OCI-LY3 (cell line): ENCODE measurements around the gene ABO.

Experiments used
- H2AFZ ChIP-seq: fragments of 200-600, 300-600 bp; shearing (Covaris generic); 2 replicates; pipeline ENCODE4 v1.6.0; 2014; ENCODE audit warnings: antibody characterized with exemption, low read depth, low read length
- H3K27ac ChIP-seq: fragments of 200-600, 300-600 bp; sonication (generic); 2 replicates; pipeline ENCODE4 v1.5.1; 2014; ENCODE audit warnings: mild to moderate bottlenecking, low read length, moderate library complexity, mixed read lengths
- H3K27me3 ChIP-seq: fragments of 200-600, 300-600 bp; sonication (generic); 2 replicates; pipeline ENCODE4 v1.6.1; 2014; ENCODE audit warnings: low read depth, low read length, mixed read lengths
- H3K36me3 ChIP-seq: fragments of 200-600, 300-600 bp; sonication (generic); replicated peaks from 2 replicates; pipeline ENCODE3; 2014; ENCODE audit warnings: low read depth, low read length, mixed read lengths
- H3K4me1 ChIP-seq: fragments of 300-600, 200-600 bp; sonication (generic); 2 replicates; pipeline ENCODE4 v1.6.1; 2014; ENCODE audit warnings: low read length, mixed read lengths
- H3K4me2 ChIP-seq: fragments of 200-600, 300-600 bp; sonication (generic); 2 replicates; pipeline ENCODE4 v1.6.1; 2014; ENCODE audit warnings: low read length, mixed read lengths
- H3K4me3 ChIP-seq: fragments of 300-600, 200-600 bp; sonication (generic); 2 replicates; pipeline ENCODE4 v1.5.1; 2014; ENCODE audit warnings: antibody characterized with exemption, mild to moderate bottlenecking, low read length, moderate library complexity
- H3K79me2 ChIP-seq: fragments of 300-600, 200-600 bp; shearing (Covaris generic); 2 replicates; pipeline ENCODE4 v1.6.1; 2014; ENCODE audit warnings: mild to moderate bottlenecking, low read length, mixed read lengths
- H3K9ac ChIP-seq: fragments of 300-600, 200-600 bp; shearing (Covaris generic); 2 replicates; pipeline ENCODE4 v1.6.0; 2014; ENCODE audit warnings: mild to moderate bottlenecking, low read length, moderate library complexity
- H3K9me3 ChIP-seq: fragments of 200-600, 300-600 bp; shearing (Covaris generic); 2 replicates; pipeline ENCODE4 v1.6.1; 2014; ENCODE audit warnings: low read length, mixed read lengths; ENCODE audit not compliant: insufficient read depth
- H4K20me1 ChIP-seq: fragments of 200-600, 300-600 bp; sonication (generic); 2 replicates; pipeline ENCODE4 v1.6.1; 2016; ENCODE audit warnings: low read length, mixed read lengths; ENCODE audit not compliant: insufficient read depth
- EZH2phosphoT487 ChIP-seq: fragments of 200-600 bp; shearing (Covaris generic); IDR thresholded peaks from 2 replicates; pipeline ENCODE4 v1.6.1; 2018; ENCODE audit warnings: antibody characterized with exemption, mixed run types, low read depth
- TF ChIP-seq, protein P1 (sequence below): fragments of 200-600, 300-600 bp; sonication (generic); IDR thresholded peaks from 2 replicates; pipeline ENCODE4 v1.5.1; 2014; ENCODE audit warnings: antibody characterized with exemption, low read length, low read depth

Gene ABO

GRCh38 chr9:133246991-133247390, 28.0 kb downstream of the ABO start:
- Histone ChIP-seq H3K27me3 (peaks cover 23% of the 10 kb centered on the region), H3K4me1 (no peaks in the 10 kb centered on the region), H3K9ac (no peak overlapping the region)

DNA sequence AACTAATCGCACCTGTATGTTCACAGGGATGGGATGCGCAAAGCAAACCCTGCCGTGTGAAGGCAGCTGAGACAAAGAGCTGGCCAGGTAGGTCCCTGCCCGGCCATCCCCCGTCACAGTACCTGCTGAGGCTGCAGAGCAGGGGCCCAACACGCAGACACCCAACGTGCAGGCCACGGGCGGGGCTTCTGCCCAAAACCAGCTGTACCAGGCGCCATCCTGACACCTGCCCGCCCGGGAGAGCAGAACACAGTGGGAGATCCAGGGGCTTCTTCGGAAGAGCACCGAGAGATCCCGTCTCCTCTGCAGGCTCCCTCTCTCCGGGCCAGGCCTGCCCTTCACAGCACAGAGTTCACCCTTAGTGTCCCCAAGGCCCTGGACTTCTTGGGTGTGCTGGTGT, 28.4 kb downstream of the ABO start:
- H3K27me3 ChIP-seq = peaks cover 23% of the 10 kb centered on the region
- no peaks in the 10 kb centered on the region for H4K20me1 ChIP-seq
- H3K9me3 ChIP-seq = no peaks in the 10 kb centered on the region
- H3K9ac ChIP-seq = no peak overlapping the region
- H3K4me3 ChIP-seq = no peak overlapping the region
- no peaks in the 10 kb centered on the region for H3K4me1 ChIP-seq
- H2AFZ ChIP-seq = no peak overlapping the region
- H3K27ac ChIP-seq = no peak overlapping the region
- no peaks in the 10 kb centered on the region for H3K36me3 ChIP-seq
- no peaks in the 10 kb centered on the region for H3K79me2 ChIP-seq
- no peak overlapping the region for H3K4me2 ChIP-seq
- no peak for TF ChIP-seq EZH2phosphoT487
- TF ChIP-seq, protein P1, sequence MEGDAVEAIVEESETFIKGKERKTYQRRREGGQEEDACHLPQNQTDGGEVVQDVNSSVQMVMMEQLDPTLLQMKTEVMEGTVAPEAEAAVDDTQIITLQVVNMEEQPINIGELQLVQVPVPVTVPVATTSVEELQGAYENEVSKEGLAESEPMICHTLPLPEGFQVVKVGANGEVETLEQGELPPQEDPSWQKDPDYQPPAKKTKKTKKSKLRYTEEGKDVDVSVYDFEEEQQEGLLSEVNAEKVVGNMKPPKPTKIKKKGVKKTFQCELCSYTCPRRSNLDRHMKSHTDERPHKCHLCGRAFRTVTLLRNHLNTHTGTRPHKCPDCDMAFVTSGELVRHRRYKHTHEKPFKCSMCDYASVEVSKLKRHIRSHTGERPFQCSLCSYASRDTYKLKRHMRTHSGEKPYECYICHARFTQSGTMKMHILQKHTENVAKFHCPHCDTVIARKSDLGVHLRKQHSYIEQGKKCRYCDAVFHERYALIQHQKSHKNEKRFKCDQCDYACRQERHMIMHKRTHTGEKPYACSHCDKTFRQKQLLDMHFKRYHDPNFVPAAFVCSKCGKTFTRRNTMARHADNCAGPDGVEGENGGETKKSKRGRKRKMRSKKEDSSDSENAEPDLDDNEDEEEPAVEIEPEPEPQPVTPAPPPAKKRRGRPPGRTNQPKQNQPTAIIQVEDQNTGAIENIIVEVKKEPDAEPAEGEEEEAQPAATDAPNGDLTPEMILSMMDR = no peak

More at GRCh38 chr9:133246991-133247390, 28.0 kb downstream of the ABO start:
- no peak overlapping the region for H3K4me2 ChIP-seq
- H3K27ac ChIP-seq = no peak overlapping the region
- H3K79me2 ChIP-seq = no peaks in the 10 kb centered on the region
- H3K36me3 ChIP-seq = no peaks in the 10 kb centered on the region
- H3K4me3 ChIP-seq = no peak overlapping the region
- H3K9me3 ChIP-seq = no peaks in the 10 kb centered on the region
- H4K20me1 ChIP-seq = no peaks in the 10 kb centered on the region
- TF ChIP-seq, protein P1 = no peak
- no peak for TF ChIP-seq EZH2phosphoT487
- H2AFZ ChIP-seq = no peak overlapping the region

- H3K36me3 ChIP-seq = no peaks in the 10 kb centered on the region
- H4K20me1 ChIP-seq = no peaks in the 10 kb centered on the region
Observed at GRCh38 chr9:133242991-133243390, 32.0 kb downstream of the ABO start.

DNA sequence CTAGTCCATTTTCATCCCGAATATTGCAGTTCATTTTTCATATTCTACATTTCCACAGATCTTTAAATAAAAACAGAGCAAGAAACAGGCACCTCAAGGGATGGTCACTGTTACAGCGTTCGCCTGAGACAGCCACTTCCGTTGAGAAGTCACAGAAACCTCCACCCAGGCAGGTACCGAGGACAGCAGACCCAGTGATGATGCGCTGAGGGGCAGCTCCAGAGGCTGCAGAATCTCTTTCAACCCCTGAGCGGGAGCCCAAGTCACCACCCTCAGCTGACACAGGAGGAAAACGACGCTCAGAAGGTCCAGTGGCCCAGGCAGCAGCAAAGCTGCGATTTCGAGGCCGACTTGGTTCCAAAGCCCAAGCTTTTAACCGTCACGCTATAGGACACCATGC, 32.8 kb downstream of the ABO start:
- Histone ChIP-seq H3K79me2 (no peaks in the 10 kb centered on the region), H3K9me3 (no peaks in the 10 kb centered on the region), H3K4me2 (no peak overlapping the region), H3K27ac (no peak overlapping the region), H2AFZ (no peak overlapping the region), H3K4me3 (no peak overlapping the region), H4K20me1 (no peaks in the 10 kb centered on the region), H3K27me3 (peaks cover 8% of the 10 kb centered on the region), H3K36me3 (no peaks in the 10 kb centered on the region), H3K4me1 (no peaks in the 10 kb centered on the region), H3K9ac (no peak overlapping the region)
- no peak for TF ChIP-seq EZH2phosphoT487
- TF ChIP-seq, protein P1 = no peak

More at GRCh38 chr9:133242991-133243390, 32.0 kb downstream of the ABO start:
- no peaks in the 10 kb centered on the region for H3K9me3 ChIP-seq
- TF ChIP-seq, protein P1 = no peak
- TF ChIP-seq EZH2phosphoT487 = no peak
- no peak overlapping the region for H3K27ac ChIP-seq
- H3K4me2 ChIP-seq = no peak overlapping the region
- peaks cover 8% of the 10 kb centered on the region for H3K27me3 ChIP-seq
- H3K4me1 ChIP-seq = no peaks in the 10 kb centered on the region
- H3K9ac ChIP-seq = no peak overlapping the region
- no peak overlapping the region for H3K4me3 ChIP-seq
- no peaks in the 10 kb centered on the region for H3K79me2 ChIP-seq
- H2AFZ ChIP-seq = no peak overlapping the region
